ENCODE measurements around the gene SRSF12. TPM values are rescaled to one million over a fixed set of nuclear protein-coding genes. Genes with fewer than 3 reads are reported as not detected.
A peak's percentile ranks its signal among the peaks of the same experiment; 100 is the strongest.

Gene SRSF12
- total RNA-seq, 1 donor from 2014 or later = 2.6 TPM

Small RNA genes lying within 50 kb of the gene (small RNA-seq; reads per million reads assigned to genes)
- gene RN7SL336P (not detected), gene RNU2-61P (0.28 reads per million, percentile 25 among the genes with 10 or more reads in this experiment)

Other genes with a start within 250 kb of the SRSF12 start
- gene RNGTT, start 154.5 kb downstream of the SRSF12 start, total RNA-seq = 19.3 TPM
- 132 TPM for gene PNRC1, start 37.3 kb downstream of the SRSF12 start, total RNA-seq
- 24.0 TPM for gene PM20D2, start 28.0 kb upstream of the SRSF12 start, total RNA-seq
- gene GABRR1, start 99.3 kb upstream of the SRSF12 start, total RNA-seq = 0.52 TPM
- gene GABRR2, start 197.2 kb upstream of the SRSF12 start, total RNA-seq = not detected
- gene UBE2J1, start 234.7 kb upstream of the SRSF12 start, total RNA-seq = 28.2 TPM